HCT116 (cell line): ENCODE data around the gene CCM2L. TPM values are rescaled to one million over a fixed set of nuclear protein-coding genes. Genes with fewer than 3 reads are reported as not detected.

ENCODE experiments used
- ATAC-seq: fragments of 200-7000 bp; cut with Tn5 transposase; 2 replicates; pipeline ENCODE4 v1.9.1; 2020; ENCODE audit warnings: mild to moderate bottlenecking, moderate library complexity
- BruUV-seq: library from RNA; stranded (reverse); fragments of 400-500 nt; replicated peaks from 2 replicates; lab custom pipeline; 2021; lab: Mats Ljungman, UMichigan
- CTCF ChIA-PET: fragments of 300-600 bp; sonication (Branson Sonifier 250); formaldehyde crosslinking; loops from one replicate; lab custom pipeline; 2021; ENCODE audit warnings: antibody characterized with exemption; lab: Charles Lee
- POLR2A ChIA-PET: fragments of 300-600, 350-600 bp; sonication (Branson Sonifier 250); formaldehyde crosslinking; loops from one replicate; lab custom pipeline; 2021; ENCODE audit warnings: antibody characterized with exemption; lab: Charles Lee
- RAD21 ChIA-PET, 2 experiments: fragments of 300-600 bp; sonication (Branson Sonifier 250); formaldehyde crosslinking; loops; one replicate each; lab custom pipeline; 2023; ENCODE audit warnings: low total read pairs in 2 of 2; ENCODE audit not compliant: uncharacterized antibody in 2 of 2, unreplicated experiment in 2 of 2, low non-redundant PET in 1 of 2; lab: Charles Lee
- DNase-seq: peaks from one replicate; pipeline ENCODE4 v3.0.0-alpha.2; 2010; ENCODE audit warnings: low read depth, low spot score
- H2AFZ ChIP-seq: fragments of 200-600 bp; shearing (Covaris generic), sonication (generic); 2 replicates; pipeline ENCODE4 v1.6.1; 2017; ENCODE audit warnings: low read depth, mixed run types, mixed read lengths, antibody characterized with exemption, low read length; ENCODE audit not compliant: poor library complexity, severe bottlenecking
- H3K27ac ChIP-seq: 2 replicates; pipeline ENCODE4 v1.5.1; 2012; ENCODE audit warnings: low read depth, low read length
- H3K27me3 ChIP-seq: fragments of 200-600 bp; sonication (generic); 2 replicates; pipeline ENCODE4 v1.6.1; 2016; ENCODE audit warnings: mixed run types, low read length, mixed read lengths; ENCODE audit not compliant: insufficient read depth
- H3K36me3 ChIP-seq, 2 experiments: fragments of 200-500 bp in 1 of 2; fragments of 200-600 bp in 1 of 2; sonication (Bioruptor generic) in 1 of 2; sonication (generic) in 1 of 2; 2 replicates each; pipeline versions ENCODE4 v1.5.1 to v1.6.1; 2014 to 2016; ENCODE audit warnings: low read length in 2 of 2, inconsistent platforms in 1 of 2, mixed read lengths in 1 of 2, mixed run types in 1 of 2; ENCODE audit not compliant: insufficient read depth in 2 of 2, control insufficient read depth in 1 of 2
- H3K4me1 ChIP-seq, 2 experiments: fragments of 200-600 bp in 1 of 2; sonication (generic) in 1 of 2; 2 replicates each; pipeline versions ENCODE4 v1.5.1 to v1.6.1; 2012 to 2017; ENCODE audit warnings: low read length in 2 of 2, inconsistent platforms in 1 of 2, mild to moderate bottlenecking in 1 of 2, mixed read lengths in 1 of 2, mixed run types in 1 of 2, moderate library complexity in 1 of 2; ENCODE audit not compliant: insufficient read depth in 2 of 2, control insufficient read depth in 1 of 2
- H3K4me2 ChIP-seq: fragments of 200-600 bp; sonication (generic); 2 replicates; pipeline ENCODE4 v1.6.1; 2017; ENCODE audit warnings: mixed run types, low read length, mixed read lengths
- H3K4me3 ChIP-seq, 2 experiments: fragments of 200-600 bp in 1 of 2; sonication (generic) in 1 of 2; replicated peaks in 1 of 2; 2 replicates each; pipeline ENCODE4 v1.5.1; 2011 to 2016; ENCODE audit warnings: low read length in 2 of 2, control low read depth in 1 of 2, low read depth in 1 of 2, mild to moderate bottlenecking in 1 of 2, mixed read lengths in 1 of 2, mixed run types in 1 of 2
- H3K79me2 ChIP-seq: fragments of 200-600 bp; sonication (generic); 2 replicates; pipeline ENCODE4 v1.6.1; 2017; ENCODE audit warnings: mild to moderate bottlenecking, mixed run types, low read length, moderate library complexity, mixed read lengths; ENCODE audit not compliant: insufficient read depth
- H3K9ac ChIP-seq: fragments of 200-600 bp; sonication (generic); 2 replicates; pipeline ENCODE4 v1.6.1; 2016; ENCODE audit warnings: low read length, mixed read lengths
- H3K9me2 ChIP-seq: fragments of 200-600 bp; sonication (generic), shearing (Covaris generic); 2 replicates; pipeline ENCODE4 v1.6.1; 2017; ENCODE audit warnings: mixed run types, mild to moderate bottlenecking, moderate library complexity; ENCODE audit not compliant: insufficient read depth
- H3K9me3 ChIP-seq, 2 experiments: fragments of 200-500 bp in 1 of 2; fragments of 200-600 bp in 1 of 2; sonication (Bioruptor generic) in 1 of 2; sonication (generic) in 1 of 2; 2 replicates each; pipeline ENCODE4 v1.6.1; 2014 to 2017; ENCODE audit warnings: low read length in 2 of 2, mixed read lengths in 2 of 2, inconsistent platforms in 1 of 2, low read depth in 1 of 2, mild to moderate bottlenecking in 1 of 2, mixed run types in 1 of 2, moderate library complexity in 1 of 2; ENCODE audit not compliant: control insufficient read depth in 1 of 2, insufficient read depth in 1 of 2
- H4K20me1 ChIP-seq: fragments of 200-600 bp; sonication (generic), shearing (Covaris generic); 2 replicates; pipeline ENCODE4 v1.6.1; 2017; ENCODE audit warnings: mixed run types, mild to moderate bottlenecking, moderate library complexity; ENCODE audit not compliant: insufficient read depth
- CBX3 ChIP-seq: IDR thresholded peaks from 2 replicates; pipeline ENCODE4 v1.6.1; 2012; ENCODE audit warnings: low read depth
- EZH2 ChIP-seq: fragments of 200-600 bp; sonication (generic); IDR thresholded peaks from 2 replicates; pipeline ENCODE4 v1.6.1; 2017; ENCODE audit warnings: antibody characterized with exemption, mixed run types
- EZH2phosphoT487 ChIP-seq: fragments of 200-600 bp; IDR thresholded peaks from 2 replicates; pipeline ENCODE4 v1.6.1; 2018; ENCODE audit warnings: antibody characterized with exemption, borderline replicate concordance
- MAX ChIP-seq: IDR thresholded peaks from 2 replicates; pipeline ENCODE4 v1.6.1; 2012
- REST ChIP-seq: IDR thresholded peaks from 2 replicates; pipeline ENCODE4 v1.6.1; 2012; ENCODE audit warnings: low read depth
- SIN3A ChIP-seq: IDR thresholded peaks from 2 replicates; pipeline ENCODE4 v1.6.1; 2012; ENCODE audit warnings: low read depth
- SP1 ChIP-seq: IDR thresholded peaks from 2 replicates; pipeline ENCODE4 v1.6.1; 2012; ENCODE audit warnings: low read depth
- SRF ChIP-seq: IDR thresholded peaks from 2 replicates; pipeline ENCODE4 v1.6.1; 2012; ENCODE audit warnings: low read depth
- TCF7L2 ChIP-seq: IDR thresholded peaks from 2 replicates; pipeline ENCODE4 v1.7.0; 2011; ENCODE audit warnings: borderline replicate concordance, inconsistent platforms; ENCODE audit not compliant: insufficient read depth, insufficient read length; ENCODE audit errors: extremely low read depth
- YY1 ChIP-seq: IDR thresholded peaks from 2 replicates; pipeline ENCODE4 v1.6.1; 2011; ENCODE audit warnings: low read length, low read depth, moderate library complexity, mild to moderate bottlenecking; ENCODE audit not compliant: insufficient replicate concordance; ENCODE audit errors: extremely low read depth
- ZBTB33 ChIP-seq: IDR thresholded peaks from 2 replicates; pipeline ENCODE4 v1.6.1; 2011; ENCODE audit warnings: mild to moderate bottlenecking, low read length, moderate library complexity; ENCODE audit not compliant: insufficient replicate concordance; ENCODE audit errors: extremely low read depth
- ZFX ChIP-seq: fragments of 450-650 bp; IDR thresholded peaks from 2 replicates; pipeline ENCODE4 v1.6.1; 2017
- ZNF274 ChIP-seq: fragments of 200-500 bp; sonication (Bioruptor generic); IDR thresholded peaks from 2 replicates; pipeline ENCODE4 v1.6.1; 2014; ENCODE audit warnings: mild to moderate bottlenecking, low read depth, low read length, inconsistent platforms
- intact Hi-C: fragments of 100-400 bp; cut with micrococcal nuclease; formaldehyde crosslinking; loops from 2 replicates; pipeline ENCODE4 v1.10.0; 2022
- total RNA-seq: library from RNA; stranded (reverse); gene quantifications from one replicate; pipeline ENCODE4 v1.2.1, GENCODE V29; 2021; ENCODE audit not compliant: unreplicated experiment

Gene CCM2L
- total RNA-seq, 1 experiment from 2014 or later, result 1.4 TPM

GRCh38 chr20:31987744-31988143 lies 22.5 kb upstream of the CCM2L start:
- Histone ChIP-seq H4K20me1 (no peaks in the 10 kb centered on the region), H3K27ac (no peak overlapping the region), H3K4me1 (no peaks in the 10 kb centered on the region), H3K36me3 (no peaks in the 10 kb centered on the region), H3K4me3 (no peak overlapping the region), H3K9ac (no peak overlapping the region), H3K9me3 (no peaks in the 10 kb centered on the region), H3K9me2 (no peaks in the 10 kb centered on the region), H3K27me3 (peaks cover 17% of the 10 kb centered on the region), H3K79me2 (no peaks in the 10 kb centered on the region)
- no peak for DNase-seq
- CTCF ChIA-PET, result interaction anchor here (1.1 kb wide), 1 partner anchor 43 kb away, joined by 3 read pairs; no protein-coding TSS in a partner anchor
- no TSS peak for BruUV-seq
- POLR2A ChIA-PET, result no interaction called here
- intact Hi-C loops, result no loop called here
- RAD21 ChIA-PET, result no interaction called here
- peak; percentile 25; the same call in 1 of the 2 replicates for ATAC-seq
- TF ChIP-seq YY1 (no peak), TCF7L2 (no peak), SRF (no peak), ZBTB33 (no peak), ZFX (no peak), CBX3 (no peak)
- TF ChIP-seq, all 23 proteins: peak for 0
- no peak overlapping the region for H3K4me2 ChIP-seq
- no peak overlapping the region for H2AFZ ChIP-seq

- no peak overlapping the region for H3K4me2 ChIP-seq
- H3K36me3 ChIP-seq, result no peaks in the 10 kb centered on the region
- H3K79me2 ChIP-seq, result no peaks in the 10 kb centered on the region
- intact Hi-C loops, result no loop called here
- H3K4me1 ChIP-seq, result no peaks in the 10 kb centered on the region
- peaks cover 24% of the 10 kb centered on the region for H3K27me3 ChIP-seq
- POLR2A ChIA-PET, result no interaction called here
- CTCF ChIA-PET, result interaction anchor here (1.1 kb wide), 1 partner anchor 42 kb away, joined by 3 read pairs; no protein-coding TSS in a partner anchor
- no peaks in the 10 kb centered on the region for H3K9me2 ChIP-seq
- H3K4me3 ChIP-seq, result no peak overlapping the region
- H3K9ac ChIP-seq, result no peak overlapping the region
- no TSS peak for BruUV-seq
- no peaks in the 10 kb centered on the region for H3K9me3 ChIP-seq
- ATAC-seq, result no peak
- no peak for DNase-seq
- no peak overlapping the region for H3K27ac ChIP-seq
- RAD21 ChIA-PET, result no interaction called here
- H2AFZ ChIP-seq, result no peak overlapping the region
- H4K20me1 ChIP-seq, result no peaks in the 10 kb centered on the region
- no peak for TF ChIP-seq REST
- TF ChIP-seq SIN3A, result no peak
- no peak for TF ChIP-seq EZH2phosphoT487
- no peak for TF ChIP-seq SP1
- no peak for TF ChIP-seq MAX
- no peak for TF ChIP-seq EZH2
- TF ChIP-seq ZNF274, result no peak
Measured at GRCh38 chr20:31988430-31989015, 21.7 kb upstream of the CCM2L start.
